ENCODE measurements around the gene RMND5B.
"Not testable (repeated sequence)": the region's sequence is repeated elsewhere in the genome, so short reads cannot be mapped to it uniquely, and the experiment has no call there.

Gene RMND5B

DNA sequence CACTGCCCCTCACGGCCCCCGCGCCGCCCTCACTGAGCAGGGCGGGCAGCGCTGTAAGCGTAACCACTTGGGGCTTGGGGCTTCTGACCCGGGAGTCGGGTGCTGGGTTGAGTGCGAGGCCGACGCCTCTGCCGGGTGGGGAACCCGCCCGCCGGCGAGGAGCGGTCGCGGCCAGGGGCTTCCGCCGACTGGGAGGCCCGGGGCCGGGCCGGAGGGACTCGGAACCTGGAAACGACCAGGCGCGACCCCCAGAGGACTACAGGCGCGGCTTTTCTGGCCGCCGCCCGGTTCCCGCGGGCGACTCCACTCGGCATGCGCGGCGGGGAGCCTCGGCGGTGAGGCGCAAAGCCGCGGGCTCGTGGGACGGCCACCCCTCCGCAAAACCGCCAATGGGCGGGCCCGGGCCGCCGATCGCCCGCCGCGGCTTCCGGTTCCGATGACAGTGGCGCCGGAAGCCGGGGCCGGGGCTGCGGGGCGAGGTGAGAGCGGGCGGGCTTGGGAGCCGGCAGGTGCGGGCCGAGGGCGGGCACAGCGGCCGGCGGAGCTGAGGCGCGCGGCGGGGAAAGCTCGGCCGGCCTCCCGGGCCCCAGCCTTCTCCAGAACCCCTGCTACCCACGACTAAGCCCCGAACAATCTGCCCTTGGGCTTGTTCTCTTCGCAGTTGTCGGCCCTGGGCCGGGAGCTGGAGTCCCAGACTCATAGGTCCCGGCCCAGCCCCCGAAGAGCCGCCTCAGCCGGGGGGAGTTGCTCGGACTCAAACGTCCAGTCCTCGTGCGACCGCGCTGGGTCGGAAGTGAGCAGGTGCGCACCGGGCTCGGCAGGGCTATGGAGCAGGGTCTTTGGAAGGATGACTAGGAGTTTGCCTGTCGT is at the start of gene RMND5B:
RMND5B (plus strand) TSS at position 439 of the 870 bp plus-strand sequence. CDS start 7,106 bp downstream, outside the sequence.
- H3K4me3 ChIP-seq: peak within 1 kb of the TSS; percentile 65 to 89 (median 76)
- peak within 1 kb of the TSS; percentile 75 to 92 (median 85) for H3K9ac ChIP-seq
- TF ChIP-seq Cebpa-rat (IDR thresholded peaks at IDR 0.05): no peak
- peaks cover 0 to 14% (median under 1%) of the 10 kb centered on the region in 11 experiments; a peak in 6 of 22 replicates for H4K20me1 ChIP-seq
- H3K4me1 ChIP-seq: peaks cover 17 to 46% (median 38%) of the 10 kb centered on the region in 10 experiments
- H3K27ac ChIP-seq: peak within 1 kb of the TSS; percentile 62 to 87 (median 77)
- peaks cover 0 to 23% (median 5%) of the 10 kb centered on the region in 11 experiments; a peak in 11 of 22 replicates for H3K36me3 ChIP-seq
- no peaks in the 10 kb centered on the region for H3K27me3 ChIP-seq
- peak within 1 kb of the TSS; percentile 87 to 98 (median 94) for H3K4me2 ChIP-seq
- no peaks in the 10 kb centered on the region for H3K9me3 ChIP-seq (replicated peaks in 1 of 11)

DNA sequence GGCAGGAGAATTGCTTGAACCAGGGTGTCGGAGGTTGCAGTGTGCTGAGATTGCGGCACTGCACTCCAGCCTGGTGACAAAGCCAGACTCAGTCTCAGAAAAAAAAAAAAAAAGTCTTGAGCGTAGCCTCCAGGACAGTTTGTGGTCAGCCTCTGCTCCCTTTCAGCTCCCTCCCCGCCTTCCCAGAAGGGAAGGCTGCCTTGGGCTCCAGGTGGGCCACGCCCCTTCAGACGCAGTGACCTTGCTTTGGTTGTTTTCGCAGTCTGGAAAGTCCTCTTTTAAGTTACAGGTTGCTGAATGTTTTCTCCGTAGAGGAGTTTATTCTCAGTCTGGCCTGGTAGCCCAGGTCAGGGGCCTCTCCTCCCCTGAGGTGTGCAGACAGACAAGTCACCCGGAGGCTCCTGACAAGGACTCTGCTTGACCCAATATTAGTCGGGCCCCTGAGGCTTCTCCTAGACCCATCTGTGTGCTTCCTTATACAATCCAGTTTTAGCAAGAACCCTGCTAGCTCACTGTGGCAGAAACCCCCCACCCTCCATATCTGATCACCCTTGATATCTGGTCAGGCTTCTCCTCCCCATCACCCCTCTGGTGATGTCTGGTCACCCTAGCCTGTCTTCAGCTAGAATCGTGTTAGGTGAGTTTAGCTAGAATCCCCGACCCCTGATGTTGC is 49.1 kb upstream of the RMND5B start:
- Histone ChIP-seq H3K27me3 (no peaks in the 10 kb centered on the region), H3K27ac (no peak overlapping the region), H3K9me3 (replicated peaks in 1 of 11) (0 out of 22 replicates have a peak, but pooled peaks cover 0 to 4% (median 0%) of the 10 kb centered on the region in 11 experiments), H3K4me3 (no peak overlapping the region), H3K4me1 (peaks cover 12 to 42% (median 33%) of the 10 kb centered on the region in 10 experiments; a peak in 18 of 20 replicates), H4K20me1 (no peaks in the 10 kb centered on the region), H3K4me2 (no peak overlapping the region), H3K9ac (no peak overlapping the region), H3K36me3 (no peaks in the 10 kb centered on the region)
- no peak for TF ChIP-seq Cebpa-rat (IDR thresholded peaks at IDR 0.05)

GRCh38 chr5:178083922-178084321 is 46.9 kb upstream of the RMND5B start:
- Histone ChIP-seq H3K4me3 (no peak overlapping the region), H3K4me2 (peak overlapping the region in 9 of 11 experiments; percentile 9 to 71 (median 62); a peak in 15 of 22 replicates), H4K20me1 (no peaks in the 10 kb centered on the region), H3K36me3 (no peaks in the 10 kb centered on the region), H3K9me3 (replicated peaks in 1 of 11) (0 out of 22 replicates have a peak, but pooled peaks cover 0 to 4% (median 0%) of the 10 kb centered on the region in 11 experiments), H3K9ac (no peak overlapping the region), H3K27me3 (no peaks in the 10 kb centered on the region), H3K27ac (no peak overlapping the region), H3K4me1 (peaks cover 5 to 30% (median 23%) of the 10 kb centered on the region in 10 experiments; a peak in 17 of 20 replicates)
- no peak for TF ChIP-seq Cebpa-rat (IDR thresholded peaks at IDR 0.05)

GRCh38 chr5:178085316-178085715 is 45.5 kb upstream of the RMND5B start:
- Histone ChIP-seq H4K20me1 (no peaks in the 10 kb centered on the region), H3K36me3 (no peaks in the 10 kb centered on the region), H3K4me3 (no peak overlapping the region), H3K9me3 (replicated peaks in 1 of 11) (peaks cover 0 to 4% (median under 1%) of the 10 kb centered on the region in 11 experiments; a peak in 7 of 22 replicates), H3K27me3 (no peaks in the 10 kb centered on the region), H3K4me1 (peaks cover 5 to 30% (median 23%) of the 10 kb centered on the region in 10 experiments; a peak in 17 of 20 replicates), H3K4me2 (peak overlapping the region in 7 of 11 experiments; percentile 18 to 71 (median 63); a peak in 6 of 22 replicates), H3K9ac (no peak overlapping the region; a peak in 1 of 22 replicates), H3K27ac (no peak overlapping the region)
- no peak for TF ChIP-seq Cebpa-rat (IDR thresholded peaks at IDR 0.05)

- peaks cover 5 to 30% (median 23%) of the 10 kb centered on the region in 10 experiments; a peak in 17 of 20 replicates for H3K4me1 ChIP-seq
- no peak for TF ChIP-seq Cebpa-rat (IDR thresholded peaks at IDR 0.05)
- no peak overlapping the region for H3K4me2 ChIP-seq
- no peak overlapping the region for H3K4me3 ChIP-seq
- no peaks in the 10 kb centered on the region for H3K36me3 ChIP-seq
- peaks cover 8 to 14% (median 10%) of the 10 kb centered on the region in 11 experiments; a peak in 21 of 22 replicates for H3K9me3 ChIP-seq (replicated peaks in 1 of 11)
- H4K20me1 ChIP-seq: no peaks in the 10 kb centered on the region
- no peak overlapping the region for H3K9ac ChIP-seq
- H3K27ac ChIP-seq: no peak overlapping the region
- H3K27me3 ChIP-seq: no peaks in the 10 kb centered on the region
Measured at GRCh38 chr5:178086266-178086665, 44.5 kb upstream of the RMND5B start.

DNA sequence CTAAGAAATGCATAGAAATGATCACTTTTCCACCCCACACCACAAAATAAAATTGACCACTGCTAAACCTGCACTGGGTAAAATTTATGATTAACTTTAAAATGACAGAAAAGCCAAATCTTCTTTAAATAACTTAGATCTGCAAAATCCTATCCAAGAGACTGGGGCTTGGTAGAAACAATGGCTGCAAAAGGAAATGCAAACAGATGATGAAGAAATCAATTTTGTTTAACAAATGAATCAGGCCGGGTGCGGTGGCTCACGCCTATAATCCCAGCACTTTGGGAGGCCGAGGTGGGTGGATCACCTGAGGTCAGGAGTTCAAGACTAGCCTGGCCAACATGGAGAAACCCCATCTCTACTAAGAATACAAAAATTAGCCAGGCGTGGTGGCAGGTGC is 43.6 kb upstream of the RMND5B start:
- H3K9ac ChIP-seq, H3K4me2 ChIP-seq, H3K36me3 ChIP-seq, H3K27me3 ChIP-seq, H4K20me1 ChIP-seq, H3K27ac ChIP-seq, H3K4me3 ChIP-seq: not testable (repeated sequence)
- peaks cover 5 to 24% (median 23%) of the 10 kb centered on the region in 10 experiments; a peak in 17 of 20 replicates for H3K4me1 ChIP-seq
- H3K9me3 ChIP-seq (replicated peaks in 1 of 11): peaks cover 15 to 22% (median 17%) of the 10 kb centered on the region in 11 experiments; a peak in 21 of 22 replicates

DNA sequence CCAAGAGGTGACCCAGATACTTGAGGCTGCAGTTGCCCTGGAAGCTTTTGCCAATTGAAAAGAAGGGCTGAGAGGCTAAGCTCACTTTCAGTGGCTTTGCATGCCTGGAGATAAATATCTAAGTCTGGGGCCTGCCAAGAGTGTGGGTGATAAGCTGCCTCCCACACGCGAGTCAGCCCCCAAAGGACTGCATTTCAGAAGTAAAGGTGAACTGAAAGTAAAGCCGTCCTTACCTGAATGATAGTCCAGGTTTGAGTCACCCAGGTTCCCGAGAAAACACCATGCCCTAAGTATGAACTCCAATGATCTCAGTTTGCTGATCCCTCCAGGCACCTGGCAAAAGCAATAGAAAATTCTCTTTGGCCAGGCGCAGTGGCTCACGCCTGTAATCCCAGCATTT is 40.0 kb upstream of the RMND5B start:
- no peak for TF ChIP-seq Cebpa-rat (IDR thresholded peaks at IDR 0.05)
- H3K4me2 ChIP-seq: no peak overlapping the region
- H4K20me1 ChIP-seq: no peaks in the 10 kb centered on the region
- H3K36me3 ChIP-seq: no peaks in the 10 kb centered on the region
- no peak overlapping the region for H3K27ac ChIP-seq
- H3K9ac ChIP-seq: no peak overlapping the region
- no peaks in the 10 kb centered on the region for H3K27me3 ChIP-seq
- peaks cover 0 to 22% (median 12%) of the 10 kb centered on the region in 10 experiments; a peak in 15 of 20 replicates for H3K4me1 ChIP-seq
- peaks cover 15 to 22% (median 17%) of the 10 kb centered on the region in 11 experiments; a peak in 21 of 22 replicates for H3K9me3 ChIP-seq (replicated peaks in 1 of 11)
- H3K4me3 ChIP-seq: no peak overlapping the region

GRCh38 chr5:178093134-178093533 is 37.7 kb upstream of the RMND5B start:
- TF ChIP-seq Cebpa-rat (IDR thresholded peaks at IDR 0.05): no peak
- H3K36me3 ChIP-seq: no peaks in the 10 kb centered on the region
- peak overlapping the region in 8 of 11 experiments; percentile 14 to 67 (median 44); a peak in 9 of 22 replicates for H3K4me2 ChIP-seq
- H3K4me3 ChIP-seq: no peak overlapping the region
- H3K9me3 ChIP-seq (replicated peaks in 1 of 11): peaks cover 15 to 19% (median 17%) of the 10 kb centered on the region in 11 experiments; a peak in 21 of 22 replicates
- no peak overlapping the region for H3K27ac ChIP-seq
- peaks cover 0 to 22% (median 12%) of the 10 kb centered on the region in 10 experiments; a peak in 15 of 20 replicates for H3K4me1 ChIP-seq
- H3K27me3 ChIP-seq: no peaks in the 10 kb centered on the region
- H3K9ac ChIP-seq: no peak overlapping the region
- H4K20me1 ChIP-seq: no peaks in the 10 kb centered on the region
